GM12878 (cell line): Measurements from ENCODE around the gene FBXL16. TPM values are rescaled to one million over a fixed set of nuclear protein-coding genes. Genes with fewer than 3 reads are reported as not detected.

Experiments used
- ATAC-seq: fragments of 200-7000 bp; cut with Tn5 transposase; 3 replicates; pipeline ENCODE4 v1.9.1; 2020; ENCODE audit warnings: mild to moderate bottlenecking, moderate library complexity
- BruUV-seq: library from RNA; stranded (reverse); fragments of 400-500 nt; replicated peaks from 2 replicates; lab custom pipeline; 2021; lab: Mats Ljungman, UMichigan
- CTCF ChIA-PET: fragments of 300-600 bp; sonication (Branson Sonifier 250); formaldehyde crosslinking; extraction: SDS; loops from one replicate; lab custom pipeline; 2021; ENCODE audit warnings: inconsistent platforms; lab: Yijun Ruan, JAX
- POLR2A ChIA-PET: fragments of 350-600 bp; formaldehyde crosslinking; extraction: SDS; loops from one replicate; lab custom pipeline; 2021; ENCODE audit warnings: inconsistent platforms; lab: Charles Lee
- RAD21 ChIA-PET: fragments of 300-600 bp; sonication (Branson Sonifier 250); formaldehyde crosslinking; loops from one replicate; lab custom pipeline; 2023; ENCODE audit warnings: antibody characterized with exemption; ENCODE audit not compliant: unreplicated experiment; lab: Charles Lee
- SMC1A ChIA-PET: fragments of 300-600 bp; sonication (Branson Sonifier 250); formaldehyde crosslinking; loops from one replicate; lab custom pipeline; 2023; ENCODE audit not compliant: unreplicated experiment, uncharacterized antibody; lab: Charles Lee
- DNase-seq: peaks from one replicate; pipeline ENCODE4 v3.0.0-alpha.2; 2011; ENCODE audit warnings: low read depth, low spot score
- FAIRE-seq: peaks from 3 replicates; lab custom pipeline; 2011; peaks lifted over from hg19 to GRCh38; lab: Jason Lieb, UNC
- H2AFZ ChIP-seq: 2 replicates; pipeline ENCODE4 v1.6.0; 2011; ENCODE audit warnings: low read depth, low read length, control low read depth; ENCODE audit not compliant: control insufficient read depth
- H3K27ac ChIP-seq: 2 replicates; pipeline ENCODE4 v1.5.1; 2011; ENCODE audit warnings: control low read depth; ENCODE audit not compliant: control insufficient read depth, insufficient read depth
- H3K27me3 ChIP-seq, 2 experiments: replicated peaks in 1 of 2; 2 replicates each; pipeline versions ENCODE4 v1.6.0 to v1.6.1; 2011; ENCODE audit warnings: low read length in 1 of 2; ENCODE audit not compliant: control insufficient read depth in 2 of 2, insufficient read depth in 2 of 2
- H3K36me3 ChIP-seq, 2 experiments: 2 replicates each; pipeline ENCODE4 v1.5.1; 2011; ENCODE audit warnings: low read length in 1 of 2; ENCODE audit not compliant: control insufficient read depth in 2 of 2, insufficient read depth in 2 of 2
- H3K4me1 ChIP-seq: 2 replicates; pipeline ENCODE4 v1.6.1; 2011; ENCODE audit warnings: mild to moderate bottlenecking, low read length, moderate library complexity, mixed read lengths; ENCODE audit not compliant: control insufficient read depth, insufficient read depth
- H3K4me2 ChIP-seq: 2 replicates; pipeline ENCODE4 v1.6.0; 2011; ENCODE audit warnings: control low read depth; ENCODE audit not compliant: control insufficient read depth, insufficient read depth
- H3K4me3 ChIP-seq: fragments of 200-600 bp; sonication (generic); 2 replicates; pipeline ENCODE4 v1.5.1; 2016
- H3K79me2 ChIP-seq: 2 replicates; pipeline ENCODE4 v1.6.0; 2011; ENCODE audit warnings: low read length; ENCODE audit not compliant: control insufficient read depth, insufficient read depth
- H3K9ac ChIP-seq: 2 replicates; pipeline ENCODE4 v1.8.0; 2011; ENCODE audit warnings: low read length, control low read depth, mixed read lengths; ENCODE audit not compliant: control insufficient read depth, insufficient read depth
- H3K9me3 ChIP-seq: replicated peaks from 3 replicates; pipeline ENCODE4 v1.5.1; 2011; ENCODE audit warnings: mild to moderate bottlenecking, low read length; ENCODE audit not compliant: control insufficient read depth, insufficient read depth
- H4K20me1 ChIP-seq: 2 replicates; pipeline ENCODE4 v1.6.0; 2011; ENCODE audit not compliant: control insufficient read depth, insufficient read depth
- CBX5 ChIP-seq: sonication (generic); IDR thresholded peaks from 2 replicates; pipeline ENCODE4 v1.6.1; 2016; ENCODE audit warnings: low read depth, moderate library complexity, mild to moderate bottlenecking, inconsistent platforms
- CTCF ChIP-seq, 3 experiments: IDR thresholded peaks in 2 of 3; conservative IDR thresholded peaks in 1 of 3; 2 replicates each; pipeline ENCODE4 v1.5.1; 2011; ENCODE audit warnings: low read depth in 3 of 3, low read length in 3 of 3, mild to moderate bottlenecking in 3 of 3, control low read depth in 2 of 3, moderate library complexity in 2 of 3, inconsistent platforms in 1 of 3, mixed read lengths in 1 of 3; ENCODE audit not compliant: control insufficient read depth in 2 of 3, insufficient read depth in 1 of 3; ENCODE audit errors: extremely low read depth in 1 of 3
- CUX1 ChIP-seq: IDR thresholded peaks from 2 replicates; pipeline ENCODE4 v1.6.1; 2012; ENCODE audit warnings: improper control_type of control experiment, low read depth, low read length; ENCODE audit not compliant: insufficient replicate concordance
- FOXM1 ChIP-seq: IDR thresholded peaks from 2 replicates; pipeline ENCODE4 v1.6.1; 2012; ENCODE audit warnings: low read depth, mild to moderate bottlenecking, inconsistent platforms, low read length, moderate library complexity
- IKZF1 ChIP-seq: fragments of 450-650 bp; conservative IDR thresholded peaks from 2 replicates; pipeline ENCODE4 v1.6.1; 2017; ENCODE audit warnings: antibody characterized with exemption, mild to moderate bottlenecking
- JUND ChIP-seq: IDR thresholded peaks from 2 replicates; pipeline ENCODE4 v1.6.1; 2012; ENCODE audit warnings: low read depth, mild to moderate bottlenecking, low read length, improper control_type of control experiment, moderate library complexity
- LARP7 ChIP-seq: fragments of 450-650 bp; IDR thresholded peaks from 2 replicates; pipeline ENCODE4 v1.6.1; 2017; ENCODE audit warnings: mild to moderate bottlenecking
- MTA2 ChIP-seq: fragments of 450-650 bp; IDR thresholded peaks from 2 replicates; pipeline ENCODE4 v1.6.1; 2016; ENCODE audit warnings: low read depth, mild to moderate bottlenecking, moderate library complexity
- MYB ChIP-seq: fragments of 150-350 bp; IDR thresholded peaks from 2 replicates; pipeline ENCODE4 v1.6.1; 2014; ENCODE audit warnings: mild to moderate bottlenecking, low read depth, low read length, borderline replicate concordance
- POLR2AphosphoS5 ChIP-seq: IDR thresholded peaks from 2 replicates; pipeline ENCODE4 v1.6.1; 2011; ENCODE audit warnings: mild to moderate bottlenecking, low read length, inconsistent platforms
- TCF12 ChIP-seq: IDR thresholded peaks from 2 replicates; pipeline ENCODE4 v1.6.1; 2011; ENCODE audit warnings: low read depth, mild to moderate bottlenecking, low read length
- WGBS: methylation state at CpG from one replicate; pipeline ENCODE4 v1.1.6; 2016; ENCODE audit warnings: low lambda C conversion rate; ENCODE audit not compliant: insufficient replicate concordance, insufficient coverage; ENCODE audit errors: missing lambda C conversion rate; 5-methylcytosine and 5-hydroxymethylcytosine counted together
- in situ Hi-C: fragments of 300-500 bp; cut with MboI; formaldehyde crosslinking; loops from 9 replicates; pipeline ENCODE4 v1.14.3; 2018; ENCODE audit warnings: mixed read lengths
- intact Hi-C: fragments of 100-400 bp; cut with micrococcal nuclease; formaldehyde crosslinking; loops from one replicate; pipeline ENCODE4 v1.14.2; 2022; ENCODE audit not compliant: unreplicated experiment
- polyA plus RNA-seq, 11 experiments: library from polyadenylated mRNA; depleted of rRNA in 4 of 11; unstranded in 6 of 11; stranded (reverse) in 5 of 11; fragments of >200 nt; fragmentation: Nextera tagmentation in 4 of 11; fragmentation: Illumina TruSeq in 1 of 11; extraction: Ambion mirVana in 4 of 11; extraction: Trizol in 1 of 11; gene quantifications; 1 replicate in 1 of 11; 2 replicates in 10 of 11; pipeline versions ENCODE4 v1.2.1 to v1.2.3, GENCODE V29; 2011 to 2016; ENCODE audit warnings: inconsistent platforms in 2 of 11, missing spikeins in 2 of 11, low read depth in 1 of 11
- total RNA-seq, 4 experiments: library from RNA; depleted of rRNA in 3 of 4; stranded (reverse); fragments of >200 nt in 3 of 4; fragmentation: Illumina TruSeq in 1 of 4; extraction: Trizol in 1 of 4; gene quantifications; 2 replicates each; pipeline versions ENCODE4 v1.2.1 to v1.2.3, GENCODE V29; 2013 to 2021

The FBXL16 gene
- total and polyA plus RNA-seq, 10 of the 15 experiments (the other 5 are each of a cell fraction or from before 2014, with no cell fraction given) = 0.13 to 1.4 (median 0.24) TPM

- no peak for FAIRE-seq
- ATAC-seq = no peak
- intact Hi-C loops (loop anchor here (10.0 kb wide), 1 partner anchor 267 kb away; the partner anchor contains the start of gene NME4), in situ Hi-C loops (loop anchor here (10.0 kb wide), 1 partner anchor 267 kb away; the partner anchor contains the start of gene NME4)
- no peaks in the 10 kb centered on the region for H4K20me1 ChIP-seq
- ChIA-PET POLR2A (no interaction called here), CTCF (interaction anchor here (0.9 to 2.0 kb wide), 3 partner anchors 13 to 25 kb away, joined by 3 to 7 read pairs (median 4); partner anchors contain the start of gene METTL26), SMC1A (interaction anchor here (0.9 kb wide), 1 partner anchor 59 kb away, joined by 4 read pairs; the partner anchor contains the start of gene ANTKMT), RAD21 (interaction anchor here (1.0 kb wide), 1 partner anchor 13 kb away, joined by 7 read pairs; no protein-coding TSS in a partner anchor)
- peak overlapping the region; percentile 60 for H2AFZ ChIP-seq
- H3K36me3 ChIP-seq = no peaks in the 10 kb centered on the region; a peak in 2 of 4 replicates
- peaks cover 3% of the 10 kb centered on the region; the same call in 1 of the 2 replicates for H3K4me1 ChIP-seq
- BruUV-seq = no TSS peak
- 0 out of 2 replicates have a peak, but pooled peaks have one; percentile 8 for TF ChIP-seq IKZF1
- no peak for TF ChIP-seq POLR2AphosphoS5
- no peak for TF ChIP-seq MYB
- no peak for TF ChIP-seq MTA2
- no peak for TF ChIP-seq TCF12
- TF ChIP-seq CTCF (IDR thresholded peaks at IDR 0.05 in 2 of 3, conservative IDR thresholded peaks at IDR 0.05 in 1 of 3; ENCODE audit: control insufficient read depth in 2 of 3, extremely low read depth in 1 of 3, insufficient read depth in 1 of 3, low read depth in 3 of 3, low read length in 3 of 3) = 0 out of 6 replicates have a peak, but pooled peaks of 1 of the 3 experiments have one; percentile 12
- TF ChIP-seq LARP7 = peak; percentile 41; the same call in 1 of the 2 replicates
- no peak for TF ChIP-seq CBX5
- TF ChIP-seq FOXM1 = no peak
- TF ChIP-seq CUX1 = no peak
- TF ChIP-seq JUND = no peak
- peak overlapping the region; percentile 33; the same call in 1 of the 2 replicates for H3K4me2 ChIP-seq
- no peak for DNase-seq
- WGBS = 90% methylated on average over 29 of the region's 35 CpGs
- H3K27me3 ChIP-seq = no peaks in the 10 kb centered on the region
- H3K9me3 ChIP-seq = no peaks in the 10 kb centered on the region
- no peaks in the 10 kb centered on the region for H3K79me2 ChIP-seq
- no peak overlapping the region for H3K27ac ChIP-seq
- no peak overlapping the region for H3K4me3 ChIP-seq
- H3K9ac ChIP-seq = no peak overlapping the region
Measured at GRCh38 chr16:661184-661821, 44.3 kb downstream of the FBXL16 start.
